GM21528 (cell line): ENCODE measurements around the gene NELFCD.
A peak's percentile ranks its signal among the peaks of the same experiment; 100 is the strongest.
"Not testable (repeated sequence)": the region's sequence is repeated elsewhere in the genome, so short reads cannot be mapped to it uniquely, and the experiment has no call there.

Experiments used
- ATAC-seq: cut with Tn5 transposase; IDR thresholded peaks from one replicate; pipeline ENCODE4 v1.9.1; 2021; ENCODE audit warnings: mild to moderate bottlenecking, moderate library complexity; ENCODE audit not compliant: unreplicated experiment, low FRiP score

Gene NELFCD

DNA sequence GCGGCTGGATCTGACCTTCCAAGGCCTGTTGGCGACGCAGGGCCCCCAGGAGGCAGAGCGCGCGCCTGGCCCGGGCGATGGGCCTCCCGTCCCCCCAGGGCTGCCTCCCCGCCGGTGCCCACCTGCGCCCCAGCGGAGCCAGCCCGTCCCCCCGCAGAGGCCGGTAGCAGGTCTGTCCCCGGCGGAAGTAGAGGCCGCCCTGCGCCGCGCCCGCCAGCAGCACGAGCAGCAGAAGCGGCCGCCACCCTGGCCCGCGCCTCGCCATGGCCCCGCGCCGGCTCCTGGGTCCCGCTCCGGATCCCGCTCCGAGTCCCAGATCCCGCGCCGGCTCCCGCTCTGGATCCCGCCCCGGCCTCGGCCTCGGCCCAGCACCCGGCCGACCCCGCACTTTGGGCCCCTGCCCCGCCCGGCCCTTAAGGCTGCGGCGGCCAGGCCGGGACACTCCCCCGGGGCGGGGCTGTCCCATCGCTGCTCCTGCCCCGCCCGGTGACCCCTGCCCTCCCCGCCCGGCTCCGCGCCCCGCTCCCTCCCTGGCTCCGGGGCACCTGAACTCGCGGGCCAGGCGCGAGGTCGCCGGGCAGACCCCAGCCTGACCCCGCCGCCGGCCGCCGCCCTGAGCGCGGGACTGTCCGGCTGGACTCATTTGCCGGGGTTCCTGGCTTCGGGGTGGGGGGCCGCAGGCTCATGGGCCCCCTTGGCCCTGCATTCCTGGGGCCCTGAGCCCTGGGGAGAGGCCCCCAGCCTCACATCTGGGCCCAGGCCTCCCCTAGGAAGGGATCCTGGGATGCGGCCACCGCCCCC, 26.0 kb downstream of the NELFCD start, which contains the start of gene CTSZ:
Gene CTSZ (minus strand): TSS at position 391 of the 801 bp plus-strand sequence. CDS start 126 bp downstream, at position 265.
- peak; percentile 26 for ATAC-seq

DNA sequence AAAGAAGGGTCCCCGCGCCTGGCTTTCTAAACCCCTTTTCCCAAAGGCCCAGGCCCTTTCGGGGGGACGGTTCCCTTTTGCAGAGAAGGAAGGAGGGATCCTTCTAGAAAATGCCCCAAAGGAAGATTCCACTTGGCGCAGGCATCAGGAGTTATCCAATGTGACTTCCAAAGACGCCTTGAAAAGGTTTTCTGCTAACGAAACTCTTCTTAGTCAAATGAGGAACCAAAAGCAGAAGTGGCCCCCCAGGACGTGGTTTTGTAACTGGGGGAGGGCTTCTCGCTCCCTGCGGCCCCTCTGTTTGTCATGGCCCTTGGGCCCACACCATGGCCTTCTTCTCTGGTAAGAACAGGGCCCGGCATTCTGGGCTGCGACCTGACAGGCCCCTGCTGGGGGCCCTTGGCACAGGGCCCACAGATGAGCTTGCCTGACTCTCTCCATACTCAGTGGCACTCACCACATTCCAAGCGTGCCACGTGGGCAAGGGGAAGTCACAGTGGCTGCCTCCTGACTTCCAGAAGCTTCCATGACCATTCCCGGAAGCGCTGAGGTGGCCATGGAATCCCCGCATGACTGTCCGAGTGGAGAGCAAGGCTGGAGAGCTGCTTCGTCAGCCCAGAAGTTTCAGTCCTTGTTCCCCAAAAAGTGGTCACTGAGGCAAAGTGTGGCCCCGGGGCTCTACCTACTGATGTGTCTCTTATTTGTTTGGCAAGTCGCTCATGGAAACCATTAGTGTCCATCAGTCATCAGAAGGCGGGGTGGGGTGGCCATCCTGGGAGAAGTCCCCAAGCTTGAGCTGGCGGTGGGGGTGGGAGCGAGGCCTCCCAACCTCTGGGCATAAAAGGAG, 26.8 kb downstream of the NELFCD start:
- ATAC-seq = peak; percentile 44

DNA sequence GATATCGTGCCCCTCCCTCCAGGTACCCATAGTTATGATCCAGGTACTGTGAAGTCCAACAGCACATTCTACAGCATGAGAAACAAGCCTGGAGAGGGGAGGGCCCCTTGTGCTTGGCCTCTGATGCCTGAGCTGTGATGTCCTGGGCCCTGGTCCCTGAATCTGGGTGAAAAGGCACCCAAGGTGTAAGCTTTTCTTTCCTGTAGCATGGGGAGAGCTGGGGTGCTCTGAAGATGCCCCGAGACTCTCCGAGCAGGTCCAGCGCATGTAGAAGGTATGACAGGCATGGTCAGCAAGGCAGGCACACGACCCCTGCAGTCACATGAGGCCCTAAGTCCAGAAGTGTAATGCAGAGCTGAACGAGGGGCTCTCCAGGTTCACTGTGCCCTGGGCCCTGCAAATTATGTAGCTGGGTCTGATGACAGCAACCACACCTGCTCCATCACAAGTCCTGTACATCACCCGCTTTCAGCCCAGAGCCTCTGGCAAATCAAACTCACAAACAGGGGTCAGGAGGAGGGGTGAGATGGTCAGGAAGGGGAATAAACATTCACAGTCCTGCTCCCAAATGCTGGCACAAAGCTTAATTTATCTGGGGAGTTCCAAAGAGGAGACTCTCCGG, 27.8 kb downstream of the NELFCD start:
- ATAC-seq = no peak

DNA sequence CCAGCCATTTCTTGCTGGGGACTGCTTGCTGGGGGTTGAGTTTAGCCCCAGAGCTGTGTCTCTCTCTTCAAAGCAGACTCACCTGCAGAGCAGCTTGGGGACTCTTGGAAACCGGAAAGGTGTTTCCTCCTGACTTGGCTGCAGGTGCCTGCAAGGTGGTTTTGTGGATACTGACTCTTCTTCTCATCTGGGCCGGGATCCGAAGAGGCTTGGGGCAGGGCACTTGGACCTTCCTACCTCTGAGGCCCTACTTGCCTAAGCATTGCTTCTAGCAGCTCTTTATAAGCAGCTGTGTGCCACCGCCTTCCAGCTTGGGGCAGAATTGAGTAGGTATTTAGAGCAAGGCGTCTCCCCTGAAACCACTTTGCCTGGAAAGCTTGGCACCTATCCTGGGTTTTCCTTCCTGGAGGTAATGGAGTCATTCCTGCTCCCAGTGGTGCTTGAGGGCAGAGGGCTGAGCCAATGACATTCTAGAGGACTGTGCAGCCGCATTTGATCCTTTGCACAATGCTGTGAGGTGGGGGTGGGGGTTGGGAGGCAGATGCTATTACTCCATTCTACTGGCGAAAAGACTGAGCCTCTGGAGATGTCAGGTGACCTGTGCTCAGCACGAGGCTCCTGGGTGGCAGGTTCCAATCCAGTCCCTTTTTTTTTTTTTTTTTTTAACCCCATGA, 29.4 kb downstream of the NELFCD start:
- no peak for ATAC-seq

DNA sequence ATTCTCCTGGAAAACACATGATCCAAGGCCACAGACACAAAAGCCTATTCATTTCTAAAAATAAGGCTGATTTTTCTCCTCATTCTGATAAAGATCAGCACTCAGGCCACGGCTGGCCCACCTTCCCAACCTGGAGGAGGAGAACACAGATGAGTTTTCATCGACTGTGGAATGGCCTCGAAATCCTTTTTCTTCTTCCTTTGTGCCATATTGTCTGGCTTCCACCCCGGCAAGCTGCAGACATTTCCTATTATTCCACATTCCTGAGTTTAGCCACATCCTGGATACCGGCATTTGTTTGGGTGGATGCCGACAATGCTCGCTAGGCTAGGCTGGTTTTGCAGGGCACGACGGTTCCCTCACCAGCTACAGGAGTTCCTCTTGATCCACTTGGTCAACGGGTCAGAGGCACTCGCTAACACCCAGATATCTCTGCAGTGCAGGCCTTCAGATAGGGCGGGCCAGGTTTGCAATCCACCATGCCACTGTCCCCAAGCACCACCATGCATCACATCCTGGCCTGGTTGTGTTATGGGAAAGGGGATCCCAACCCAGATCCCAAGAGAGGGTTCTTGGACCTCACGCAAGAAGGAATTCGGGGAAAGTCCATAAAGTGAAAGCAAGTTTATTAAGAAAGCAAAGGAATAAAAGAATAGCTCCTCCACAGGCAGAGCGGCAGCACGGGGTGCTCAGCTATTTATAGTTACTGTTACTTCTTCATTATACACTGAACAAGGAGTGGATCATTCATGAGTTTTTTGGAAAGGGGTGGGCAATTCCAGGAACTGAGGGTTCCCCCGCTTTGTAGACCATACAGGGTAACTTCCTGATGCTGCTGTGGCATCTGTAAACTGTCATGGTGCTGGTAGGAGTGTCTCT, 30.2 kb downstream of the NELFCD start:
- no peak for ATAC-seq

DNA sequence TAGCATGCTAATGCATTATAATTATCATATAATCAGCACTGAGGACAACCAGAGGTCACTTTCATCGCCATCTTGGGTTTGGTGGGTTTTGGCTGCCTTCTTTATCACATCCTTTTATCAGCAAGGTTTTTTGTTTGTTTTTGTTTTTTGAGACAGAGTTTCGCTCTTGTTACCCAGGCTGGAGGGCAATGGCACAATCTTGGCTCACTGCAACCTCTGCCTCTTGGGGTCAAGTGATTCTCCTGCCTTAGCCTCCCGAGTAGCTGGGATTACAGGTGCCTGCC, 30.8 kb downstream of the NELFCD start:
- ATAC-seq = not testable (repeated sequence)

DNA sequence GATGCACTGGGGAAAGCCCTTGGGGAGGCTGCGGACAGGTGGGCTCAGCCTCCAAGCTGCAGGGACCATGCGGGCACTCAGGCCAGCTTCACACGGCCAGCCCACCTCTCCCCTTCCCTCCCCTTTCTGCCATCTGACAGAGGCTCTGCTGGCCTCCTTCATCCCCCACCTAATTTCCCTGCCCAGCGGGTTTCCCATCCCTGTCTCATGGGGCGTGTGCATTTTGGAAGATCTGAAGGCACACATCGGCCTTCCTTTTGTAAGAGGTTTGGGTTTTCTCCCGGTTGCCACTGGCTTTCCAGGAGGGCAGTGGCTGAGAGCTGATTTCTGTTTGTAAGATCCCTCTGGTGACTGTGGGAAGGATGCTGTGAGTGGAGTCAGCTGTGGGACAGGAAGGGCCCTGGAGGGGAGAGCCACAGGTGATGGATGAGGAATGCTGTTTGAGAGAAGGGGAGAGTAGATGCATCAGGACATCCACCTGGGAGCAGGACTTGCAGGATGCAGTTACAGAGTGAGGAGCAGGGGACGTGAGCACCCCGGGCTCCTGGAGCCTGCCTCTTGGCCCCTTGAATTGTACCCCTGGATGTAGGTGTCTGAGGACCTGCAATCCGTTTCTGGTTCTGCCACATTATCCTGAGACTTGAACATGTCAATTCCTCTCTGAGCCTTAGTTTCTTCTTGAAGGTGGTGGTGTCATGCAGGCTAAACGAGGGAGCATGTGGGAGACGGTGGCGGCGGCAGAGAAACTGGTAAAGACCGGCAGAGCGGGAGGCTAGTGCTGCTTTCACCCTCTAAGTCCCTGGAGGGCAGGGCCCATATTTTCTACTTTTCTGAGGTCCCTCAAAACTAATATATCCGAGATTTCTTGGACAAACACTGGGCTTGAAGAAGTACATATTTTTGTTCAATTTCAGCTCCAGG, 32.2 kb downstream of the NELFCD start:
- no peak for ATAC-seq

DNA sequence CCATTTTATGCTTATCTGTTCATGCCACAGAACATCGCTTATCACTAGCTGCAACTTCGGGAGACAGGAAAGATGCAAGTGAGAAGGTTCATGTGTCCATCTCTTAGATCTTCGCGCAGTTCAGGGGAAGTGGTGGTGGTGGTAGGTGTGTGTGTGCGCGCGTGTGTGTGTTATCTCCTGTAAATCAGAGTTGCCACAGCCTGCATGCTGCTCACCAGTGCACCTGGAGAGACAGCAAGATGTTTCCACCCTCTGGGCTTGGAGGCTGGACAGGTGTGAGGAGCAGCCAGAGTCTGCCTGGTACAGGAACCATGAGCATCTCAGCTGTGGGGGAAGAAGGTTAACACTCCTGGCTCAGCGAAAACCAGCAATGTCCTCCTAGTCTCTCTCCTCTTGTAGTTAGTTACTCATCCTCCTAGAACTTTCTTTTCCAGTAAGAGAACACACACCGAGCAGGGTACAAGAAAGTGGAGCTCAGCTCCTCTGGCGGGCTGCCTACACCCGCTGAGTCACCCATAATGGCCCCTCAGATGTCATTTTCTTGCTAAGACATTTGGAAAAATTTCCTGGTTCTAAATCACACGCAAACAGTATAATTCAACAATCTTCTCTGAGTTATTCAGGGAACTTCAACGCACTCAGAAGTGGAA, 33.0 kb downstream of the NELFCD start:
- no peak for ATAC-seq

DNA sequence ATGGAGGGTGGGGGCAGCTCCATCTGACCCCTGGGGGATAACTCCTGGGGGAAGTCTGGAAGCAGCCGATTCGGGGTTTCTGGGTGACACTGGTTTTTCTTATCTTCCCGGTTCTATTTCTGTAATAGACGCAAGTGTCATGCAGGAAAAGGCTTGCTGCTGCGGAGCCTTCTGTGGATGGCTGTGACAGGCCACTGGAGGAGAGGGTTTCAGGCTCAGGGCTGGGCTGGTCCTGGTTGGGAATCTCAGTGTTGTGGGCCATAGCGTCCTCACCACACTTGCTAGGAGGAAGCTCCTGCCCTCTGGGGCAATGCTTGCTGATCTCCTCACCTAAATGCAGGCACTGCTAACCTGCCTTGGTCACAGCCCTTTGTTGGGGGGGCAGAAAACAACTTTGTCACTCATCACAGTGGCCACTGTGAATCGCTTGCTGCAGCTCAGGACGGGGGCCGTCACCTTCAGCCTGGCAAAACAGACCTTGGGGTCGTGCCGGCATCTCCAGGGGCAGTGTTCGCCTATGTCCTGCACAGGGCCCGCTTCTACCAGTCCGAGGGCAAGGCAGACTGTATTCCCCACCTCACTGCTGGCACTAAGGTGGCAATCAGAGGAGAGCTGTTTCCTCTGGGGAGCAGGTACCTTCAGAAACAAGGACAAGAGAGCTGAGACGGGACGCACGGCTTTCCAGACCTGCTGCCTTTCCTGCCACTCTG, 33.8 kb downstream of the NELFCD start:
- ATAC-seq = no peak

DNA sequence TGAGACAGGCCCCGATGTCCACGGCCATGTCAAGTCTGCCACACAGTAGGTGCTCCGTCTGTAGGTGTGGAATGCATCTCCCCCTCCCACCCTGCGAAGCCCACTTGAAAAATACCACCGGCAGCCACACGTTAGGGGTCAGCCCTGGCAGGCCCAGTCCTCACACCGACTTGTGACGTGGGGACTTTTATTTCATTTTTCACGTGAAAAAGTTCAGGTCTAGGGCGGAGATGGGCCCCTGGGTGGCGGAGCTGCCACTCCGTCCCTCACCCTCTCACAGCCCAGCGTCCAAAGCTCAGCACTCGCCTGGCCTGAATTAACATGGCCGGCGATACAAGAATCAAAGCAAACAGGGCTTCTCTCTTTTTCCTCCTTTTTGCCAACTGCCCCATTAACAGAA, 34.4 kb downstream of the NELFCD start:
- no peak for ATAC-seq

DNA sequence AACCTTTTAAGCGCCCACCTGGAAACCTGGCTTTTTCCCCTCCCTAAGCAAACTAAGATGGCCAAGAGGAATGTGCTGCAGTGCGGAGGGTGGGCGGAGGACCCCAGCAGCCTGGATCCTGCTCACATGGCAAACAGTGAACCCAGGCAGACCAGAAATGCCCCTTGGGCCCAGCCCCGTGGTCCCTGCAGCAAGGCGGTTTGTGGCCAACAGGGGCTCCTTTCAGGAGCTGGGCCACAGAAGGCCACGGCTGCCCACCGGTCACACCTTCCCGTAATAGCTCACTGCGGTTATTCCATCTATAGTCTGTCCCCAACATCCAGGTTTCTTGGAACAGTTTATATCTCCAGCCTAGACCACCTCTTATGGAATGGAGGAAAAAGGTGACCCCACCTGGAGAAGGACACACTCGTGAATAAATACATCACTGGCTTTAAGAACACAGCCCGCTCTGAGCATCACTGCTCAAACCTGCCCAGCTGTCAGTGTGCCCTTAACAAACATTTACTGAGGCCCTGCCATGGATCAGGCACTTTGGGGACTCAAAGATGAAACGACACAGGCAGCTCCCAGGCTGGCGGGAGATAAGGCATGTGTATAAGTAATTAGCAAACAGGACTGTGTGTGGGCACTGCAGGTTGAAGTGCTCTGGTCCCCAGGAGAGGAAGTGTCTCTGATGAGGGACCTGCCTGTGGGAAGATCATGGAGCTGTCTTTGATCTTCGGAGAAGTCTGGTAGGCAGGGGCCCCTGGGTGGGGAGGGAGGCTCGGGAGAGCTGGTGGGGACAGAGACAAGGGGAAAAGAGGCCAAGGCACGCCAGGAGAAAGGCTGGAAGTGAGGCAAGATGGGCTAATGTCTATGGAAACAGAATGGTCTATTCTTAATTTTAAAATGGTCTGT, 35.0 kb downstream of the NELFCD start:
- ATAC-seq = no peak

DNA sequence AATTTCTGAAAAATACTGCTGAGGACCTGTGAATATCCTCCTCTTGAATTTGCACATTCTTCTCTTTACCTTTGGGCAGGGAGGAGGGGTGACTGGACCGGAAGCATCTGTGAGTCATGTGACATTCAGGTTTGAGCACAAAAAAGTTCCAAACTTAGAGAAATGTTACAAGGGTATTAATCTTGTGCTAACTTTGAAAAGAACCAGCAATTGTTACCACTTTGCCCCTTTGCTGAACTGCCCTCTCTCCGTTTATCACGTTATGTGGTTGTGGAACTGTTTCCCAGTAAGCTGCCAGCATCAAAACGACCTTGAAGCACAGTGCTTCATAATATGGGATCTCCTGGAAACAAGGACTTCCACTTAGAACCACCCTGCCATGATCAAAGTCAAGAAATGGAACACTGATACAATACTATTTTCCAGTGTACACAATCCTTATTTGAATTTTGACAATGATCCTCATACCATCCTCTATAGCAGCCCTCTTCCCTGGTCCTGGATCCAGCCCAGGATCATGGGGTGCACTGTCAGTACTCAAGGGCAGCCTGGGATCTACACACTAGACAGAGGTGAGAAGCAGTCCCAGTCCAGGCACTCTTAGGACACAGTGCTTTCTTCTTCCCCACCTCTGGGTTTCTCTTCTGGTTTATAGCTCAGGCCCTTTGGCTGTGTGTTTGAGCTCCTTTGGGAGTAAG, 35.9 kb downstream of the NELFCD start:
- ATAC-seq = no peak

DNA sequence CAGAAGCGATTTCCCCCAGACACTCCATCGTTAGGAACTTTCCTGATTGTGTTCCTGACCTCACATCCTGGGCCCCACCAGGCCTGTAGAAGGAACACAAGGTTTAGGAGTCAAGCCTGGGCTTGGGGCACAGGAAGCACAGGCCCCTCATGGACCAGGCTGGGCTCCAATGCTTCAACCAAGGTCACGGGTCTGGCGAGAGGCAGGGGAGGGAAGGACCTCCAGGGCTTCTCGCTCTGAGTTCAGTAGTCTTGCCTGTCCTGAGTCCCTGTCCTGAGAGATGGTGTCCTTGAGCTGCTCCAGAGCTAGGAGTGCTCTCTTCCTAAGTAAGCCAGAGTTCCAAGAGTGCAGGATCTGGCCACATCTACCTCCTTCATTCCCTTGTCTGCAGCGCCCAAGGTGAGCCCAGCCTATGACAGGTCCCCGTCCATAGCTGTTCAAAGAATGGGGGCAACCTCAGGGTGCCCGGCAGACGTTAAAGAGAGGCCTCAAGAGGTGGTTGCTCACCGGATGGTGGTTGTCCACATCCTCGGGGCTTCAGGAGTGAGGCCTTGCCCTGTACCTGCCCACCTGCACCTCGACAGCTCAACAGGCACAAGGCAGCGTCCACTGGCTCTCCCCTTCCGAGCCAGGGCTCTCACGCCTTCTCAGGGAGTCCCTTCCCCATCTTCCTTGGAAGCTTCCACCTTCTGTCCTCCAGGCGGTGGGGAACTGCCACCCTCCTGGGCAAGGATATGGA, 36.6 kb downstream of the NELFCD start:
- no peak for ATAC-seq

DNA sequence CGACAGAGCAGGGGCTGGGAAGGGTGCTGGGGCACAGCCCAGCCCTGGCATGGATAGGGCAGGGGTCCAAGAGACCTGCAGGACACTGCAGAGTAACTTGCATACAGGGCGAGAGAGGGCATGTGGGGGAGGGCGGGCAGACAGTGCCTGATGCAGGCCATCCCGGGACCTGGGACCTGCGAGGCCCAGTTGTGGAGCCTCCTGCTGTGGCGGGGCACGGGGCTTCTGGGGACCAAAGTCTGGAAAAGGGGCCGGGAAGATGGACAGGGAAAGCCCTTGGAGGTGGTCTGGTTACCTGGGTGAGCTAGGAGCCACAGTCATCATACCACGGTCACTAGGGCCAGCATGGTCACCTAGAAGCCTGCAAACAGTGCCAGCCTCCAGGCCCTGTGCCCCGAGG, 37.8 kb downstream of the NELFCD start:
- ATAC-seq = no peak

DNA sequence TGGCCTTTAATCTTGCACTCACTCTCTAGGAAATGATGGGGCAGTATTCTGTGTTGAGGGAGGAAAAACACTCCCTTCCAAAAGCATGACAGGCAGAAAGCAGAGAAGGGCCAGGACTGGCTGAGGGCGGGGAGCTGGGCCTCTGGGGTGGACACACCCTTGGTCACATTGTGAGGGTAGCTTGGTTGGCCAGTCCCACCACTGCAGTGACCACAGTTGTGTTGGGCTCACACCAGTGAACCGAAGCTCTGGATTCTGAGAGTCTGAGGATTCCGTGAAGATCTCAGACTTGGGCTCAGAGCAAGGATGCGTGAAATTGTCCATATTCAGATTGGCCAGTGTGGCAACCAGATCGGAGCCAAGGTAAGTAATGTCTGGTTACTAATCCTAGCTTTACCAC, 38.2 kb downstream of the NELFCD start, which contains the start of gene TUBB1:
Gene TUBB1 (plus strand): TSS at position 213 of the 400 bp plus-strand sequence. CDS start 94 bp downstream, at position 307.
- no peak for ATAC-seq
